Measurements from ENCODE around the gene OTX1.

DNA sequence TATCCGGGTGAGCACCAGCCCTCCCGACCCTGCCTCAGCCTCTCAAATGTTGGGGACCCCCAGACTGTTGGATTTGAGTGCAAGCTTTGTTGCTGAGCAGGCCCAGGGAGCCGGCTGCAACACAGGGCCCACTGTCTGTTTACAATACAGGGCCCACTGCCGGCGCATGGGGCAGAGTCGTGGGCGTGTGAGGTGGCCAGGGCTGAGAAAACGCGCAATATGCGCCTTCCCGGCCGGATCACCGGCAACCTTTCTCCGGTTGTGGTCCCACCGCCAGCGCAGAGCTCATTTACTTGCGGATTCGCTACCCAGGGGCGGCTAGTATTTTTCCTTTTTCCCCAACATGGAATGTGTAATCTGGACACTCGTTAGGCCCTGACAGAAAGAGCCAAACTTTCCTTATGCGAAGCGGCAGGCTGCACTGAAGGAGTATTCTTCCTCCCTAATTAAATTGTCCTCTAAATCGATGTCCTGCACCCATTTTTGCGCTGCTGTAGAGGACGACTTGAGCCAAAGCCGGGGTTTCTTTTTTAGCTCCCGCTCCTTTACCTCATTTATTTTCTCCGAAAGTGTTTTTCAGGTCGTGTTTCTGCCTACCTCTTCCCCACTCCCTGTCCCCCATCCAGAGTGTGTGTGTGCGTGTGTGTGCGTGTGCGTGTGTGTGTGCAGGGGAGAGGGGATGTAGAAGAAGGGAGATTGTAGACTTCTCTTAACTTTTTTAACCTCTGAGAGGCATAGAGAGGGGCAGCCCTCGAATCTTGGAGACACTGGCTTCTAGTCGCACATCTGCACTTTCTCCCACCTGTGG lies 2.7 kb downstream of the OTX1 start:
- TF ChIP-seq CTCF (conservative IDR thresholded peaks at IDR 0.05 in 1 of 2, IDR thresholded peaks at IDR 0.05 in 1 of 2; ENCODE audit: low read depth in 1 of 2, low read length in 2 of 2) (no peak), EZH2 (IDR thresholded peaks at IDR 0.05; ENCODE audit: low read length, missing control alignments) (peak; percentile 28)

Data from fibroblast of lung (primary cell).